GM12801 (cell line): ENCODE data around the gene REPS1.

ENCODE experiments used
- CTCF ChIP-seq: IDR thresholded peaks from one replicate; pipeline ENCODE4 v1.5.1; 2011; ENCODE audit warnings: control low read depth; ENCODE audit not compliant: insufficient read length; ENCODE audit errors: extremely low read depth

REPS1 gene

GRCh38 chr6:138973466-138974153 lies 14.4 kb downstream of the REPS1 start:
- TF ChIP-seq CTCF, result no peak

GRCh38 chr6:138972226-138972665 lies 15.8 kb downstream of the REPS1 start:
- TF ChIP-seq CTCF, result no peak

- no peak for TF ChIP-seq CTCF
These were observed 16.5 kb downstream of the REPS1 start for GRCh38 chr6:138971601-138972000.

GRCh38 chr6:138970856-138971425 lies 17.1 kb downstream of the REPS1 start:
- TF ChIP-seq CTCF, result no peak

GRCh38 chr6:138970159-138970558 lies 17.9 kb downstream of the REPS1 start:
- no peak for TF ChIP-seq CTCF

- no peak for TF ChIP-seq CTCF
These were observed 21.2 kb downstream of the REPS1 start for GRCh38 chr6:138966870-138967269.

GRCh38 chr6:138965971-138966370 lies 22.1 kb downstream of the REPS1 start:
- no peak for TF ChIP-seq CTCF
